ENCODE measurements around the gene TLL2.

TLL2 gene

DNA sequence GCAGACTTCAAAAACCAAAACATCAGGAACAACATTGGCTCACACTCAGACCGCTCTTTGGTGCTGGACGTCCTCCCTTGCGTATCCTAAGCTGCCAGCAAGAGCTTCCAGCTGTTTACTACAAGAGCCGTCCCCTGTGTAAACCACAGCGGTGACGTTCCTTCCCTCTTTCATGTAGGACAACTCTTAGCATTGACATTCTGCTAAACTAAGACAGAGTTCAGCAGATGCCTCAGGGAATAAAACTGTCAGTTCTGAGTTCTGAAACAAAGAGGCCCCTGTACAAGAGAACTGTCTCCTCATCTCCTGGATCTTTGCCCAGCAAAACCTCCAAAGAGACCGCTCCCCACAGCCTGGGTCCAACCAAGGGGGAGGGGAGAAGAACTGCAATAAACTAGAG lies 97.1 kb downstream of the TLL2 start:
- H3K4me3 ChIP-seq (ENCODE audit: low read depth, low read length): no peak overlapping the region

DNA sequence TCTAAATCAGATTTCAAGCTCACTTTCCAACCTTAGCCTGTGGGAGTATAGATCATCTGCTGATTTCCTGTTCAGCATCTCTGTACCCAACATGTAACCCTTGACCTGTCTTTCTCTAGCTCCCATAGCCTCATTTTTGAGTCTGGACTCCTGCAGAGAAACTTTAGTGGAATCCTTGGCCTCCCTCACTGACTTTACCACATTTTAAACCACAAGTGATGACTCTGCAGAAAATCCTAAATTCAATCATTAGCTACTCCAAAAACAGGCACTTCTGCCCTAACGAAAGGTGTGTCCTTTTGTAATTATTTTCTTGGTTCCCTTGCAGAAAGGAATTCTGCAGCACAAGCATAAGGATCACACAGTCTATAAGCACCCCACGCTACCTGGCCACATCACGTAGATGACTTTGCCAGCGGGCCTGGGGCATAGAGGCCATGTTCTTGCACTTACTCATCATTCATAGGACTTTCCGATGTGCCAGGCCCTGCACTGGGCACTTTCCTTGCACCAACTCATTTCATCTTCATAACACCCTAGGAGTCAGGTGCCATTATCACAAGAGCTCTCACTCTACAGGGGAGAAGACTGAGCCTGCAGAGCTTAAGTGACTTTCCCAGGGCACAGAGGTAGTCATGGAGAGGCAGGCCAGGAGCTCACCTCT lies 97.7 kb downstream of the TLL2 start:
- no peak for DNase-seq (ENCODE audit: low read depth)
- H3K4me3 ChIP-seq (ENCODE audit: low read depth, low read length): no peak overlapping the region
- TF ChIP-seq, protein P1, sequence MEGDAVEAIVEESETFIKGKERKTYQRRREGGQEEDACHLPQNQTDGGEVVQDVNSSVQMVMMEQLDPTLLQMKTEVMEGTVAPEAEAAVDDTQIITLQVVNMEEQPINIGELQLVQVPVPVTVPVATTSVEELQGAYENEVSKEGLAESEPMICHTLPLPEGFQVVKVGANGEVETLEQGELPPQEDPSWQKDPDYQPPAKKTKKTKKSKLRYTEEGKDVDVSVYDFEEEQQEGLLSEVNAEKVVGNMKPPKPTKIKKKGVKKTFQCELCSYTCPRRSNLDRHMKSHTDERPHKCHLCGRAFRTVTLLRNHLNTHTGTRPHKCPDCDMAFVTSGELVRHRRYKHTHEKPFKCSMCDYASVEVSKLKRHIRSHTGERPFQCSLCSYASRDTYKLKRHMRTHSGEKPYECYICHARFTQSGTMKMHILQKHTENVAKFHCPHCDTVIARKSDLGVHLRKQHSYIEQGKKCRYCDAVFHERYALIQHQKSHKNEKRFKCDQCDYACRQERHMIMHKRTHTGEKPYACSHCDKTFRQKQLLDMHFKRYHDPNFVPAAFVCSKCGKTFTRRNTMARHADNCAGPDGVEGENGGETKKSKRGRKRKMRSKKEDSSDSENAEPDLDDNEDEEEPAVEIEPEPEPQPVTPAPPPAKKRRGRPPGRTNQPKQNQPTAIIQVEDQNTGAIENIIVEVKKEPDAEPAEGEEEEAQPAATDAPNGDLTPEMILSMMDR (IDR thresholded peaks at IDR 0.05; ENCODE audit: control insufficient read depth, extremely low read depth, insufficient read depth): no peak

More for the DNA sequence above, 97.1 kb downstream of the TLL2 start:
- DNase-seq (ENCODE audit: low read depth): no peak
- TF ChIP-seq, protein P1 (IDR thresholded peaks at IDR 0.05; ENCODE audit: control insufficient read depth, extremely low read depth, insufficient read depth): no peak

DNA sequence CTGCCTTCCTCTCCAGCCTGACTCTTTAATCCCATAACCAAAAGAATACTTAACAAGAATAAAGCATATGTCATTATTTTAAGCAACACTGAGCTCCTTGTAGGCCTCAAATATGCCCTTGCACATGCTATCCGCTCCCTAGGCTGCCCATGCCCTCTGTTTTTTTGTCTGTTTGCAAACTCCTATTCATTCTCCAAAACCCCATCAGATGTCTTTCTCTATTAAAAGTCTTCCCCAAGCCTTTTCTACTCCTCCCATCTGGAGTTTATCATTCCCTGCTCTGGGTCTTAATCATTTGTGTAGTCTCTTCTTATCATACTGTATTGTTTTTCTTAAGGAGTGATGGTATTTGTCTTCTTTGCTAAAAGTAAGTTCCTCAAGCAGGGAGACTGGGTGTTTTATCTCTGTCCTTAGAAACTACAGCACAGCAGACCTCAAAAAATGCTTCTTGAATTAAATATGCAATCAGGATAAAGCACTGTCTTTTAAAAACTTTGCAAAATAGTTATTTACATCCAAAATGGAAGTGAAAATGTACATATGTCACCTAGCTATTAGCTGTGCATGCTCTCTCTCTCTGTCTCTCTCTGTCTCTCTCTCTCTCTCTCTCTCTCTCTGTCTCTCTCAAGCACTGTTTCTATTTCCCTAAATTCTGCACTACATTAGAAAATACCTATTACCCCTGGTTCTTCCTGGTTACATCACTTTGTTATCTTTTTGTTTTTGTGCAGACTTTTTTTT lies 98.4 kb downstream of the TLL2 start:
- H3K4me3 ChIP-seq (ENCODE audit: low read depth, low read length): no peak overlapping the region
- TF ChIP-seq, protein P1 (IDR thresholded peaks at IDR 0.05; ENCODE audit: control insufficient read depth, extremely low read depth, insufficient read depth): no peak

DNA sequence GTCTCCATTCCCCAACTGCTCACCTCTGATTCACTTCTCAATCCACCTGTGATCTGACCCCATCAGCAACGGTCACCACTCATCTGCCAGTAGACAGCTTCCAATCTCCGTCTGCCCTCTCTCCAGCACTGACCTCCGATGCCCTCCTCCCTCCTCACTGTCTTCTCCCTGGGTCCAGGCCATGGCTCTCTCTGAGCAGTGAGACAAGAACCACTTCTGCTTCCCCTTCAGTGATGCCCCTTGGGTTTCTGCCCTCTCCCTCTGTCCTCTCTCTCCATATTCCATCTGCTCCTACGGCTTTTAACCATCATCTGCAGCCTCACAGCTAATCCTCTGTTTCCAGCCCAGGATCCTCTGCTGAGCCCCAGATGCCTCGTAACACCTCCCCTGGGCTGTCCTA lies 99.4 kb downstream of the TLL2 start:
- DNase-seq (ENCODE audit: low read depth): no peak
- no peak overlapping the region for H3K4me3 ChIP-seq (ENCODE audit: low read depth, low read length)
- TF ChIP-seq, protein P1 (IDR thresholded peaks at IDR 0.05; ENCODE audit: control insufficient read depth, extremely low read depth, insufficient read depth): no peak

More for the DNA sequence above, 98.4 kb downstream of the TLL2 start:
- DNase-seq (ENCODE audit: low read depth): no peak

DNA sequence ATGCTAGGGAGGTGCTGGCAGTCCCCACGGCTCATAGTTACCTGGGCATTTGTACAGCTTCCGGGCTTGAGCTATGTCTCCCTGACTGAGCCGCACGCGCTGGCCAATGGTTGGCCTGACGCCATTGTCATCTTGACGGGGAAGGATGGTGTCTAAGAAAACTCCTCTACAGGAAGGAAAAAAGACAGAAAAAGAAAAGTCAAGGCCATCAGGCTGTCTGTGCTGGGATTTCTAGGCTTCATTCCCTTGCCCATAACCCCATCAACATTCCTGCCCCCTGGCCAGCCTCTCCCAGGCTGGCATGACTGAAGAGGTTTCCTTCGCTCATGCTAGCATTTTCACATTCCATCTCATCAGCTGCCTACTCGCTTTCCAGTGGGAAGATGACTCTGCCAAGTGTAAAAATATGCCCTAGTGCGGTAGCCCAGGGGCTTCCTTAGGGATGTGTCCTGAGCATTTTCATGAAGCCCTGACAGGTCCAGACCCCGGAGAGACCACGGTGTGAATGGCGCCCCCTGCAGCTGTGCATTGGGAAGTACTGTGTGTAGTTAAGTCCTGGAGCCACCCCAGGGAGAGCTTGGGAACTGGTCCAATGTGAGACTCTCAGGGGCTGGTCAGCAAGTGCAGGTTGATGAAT lies 100.5 kb downstream of the TLL2 start:
- TF ChIP-seq, protein P1 (IDR thresholded peaks at IDR 0.05; ENCODE audit: control insufficient read depth, extremely low read depth, insufficient read depth): no peak
- no peak for DNase-seq (ENCODE audit: low read depth)
- H3K4me3 ChIP-seq (ENCODE audit: low read depth, low read length): no peak overlapping the region

DNA sequence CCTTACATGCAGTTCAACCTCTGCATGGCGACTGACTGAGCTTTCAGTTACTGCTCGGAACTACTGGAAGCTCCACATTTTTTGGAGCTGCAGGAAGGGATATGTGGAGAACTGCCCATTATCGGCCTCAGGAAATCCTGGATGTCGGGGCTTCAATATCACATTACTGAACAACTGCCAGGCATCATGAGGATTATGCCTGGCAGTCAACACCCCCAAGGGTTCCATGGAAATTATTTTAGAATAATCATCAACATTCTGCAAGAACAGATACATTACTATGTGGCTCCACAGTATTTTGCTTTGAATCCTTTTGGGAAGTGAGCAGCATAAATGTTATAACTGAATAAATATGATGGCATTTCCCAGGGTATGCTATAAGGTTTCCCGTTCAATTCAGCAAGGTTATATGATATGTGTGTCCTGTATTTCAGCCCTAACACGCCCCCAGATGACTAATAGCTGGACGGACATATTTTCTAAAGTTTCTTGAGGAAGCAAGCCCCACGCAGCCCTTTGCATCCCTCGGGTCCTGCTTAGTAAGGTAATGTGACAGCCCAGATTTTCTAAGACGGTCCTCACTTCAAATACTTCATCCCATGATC lies 101.9 kb downstream of the TLL2 start:
- TF ChIP-seq, protein P1 (IDR thresholded peaks at IDR 0.05; ENCODE audit: control insufficient read depth, extremely low read depth, insufficient read depth): no peak
- DNase-seq (ENCODE audit: low read depth): no peak
- H3K4me3 ChIP-seq (ENCODE audit: low read depth, low read length): no peak overlapping the region
